OCI-LY7 (cell line): Measurements from ENCODE around the gene RFPL1. TPM values are rescaled to one million over a fixed set of nuclear protein-coding genes. Genes with fewer than 3 reads are reported as not detected.

Source experiments
- BruUV-seq: library from RNA; stranded (reverse); fragments of 400-500 nt; replicated peaks from 2 replicates; lab custom pipeline; 2021; lab: Mats Ljungman, UMichigan
- CTCF ChIA-PET: fragments of 300-600 bp; sonication (Branson Sonifier 250); formaldehyde crosslinking; loops from one replicate; lab custom pipeline; 2022; ENCODE audit warnings: antibody characterized with exemption; ENCODE audit not compliant: unreplicated experiment; lab: Charles Lee
- POLR2A ChIA-PET: fragments of 300-600 bp; sonication (Branson Sonifier 250); formaldehyde crosslinking; loops from one replicate; lab custom pipeline; 2022; ENCODE audit warnings: antibody characterized with exemption; lab: Charles Lee
- DNase-seq: peaks from one replicate; pipeline ENCODE4 v3.0.0-alpha.2; 2015; ENCODE audit warnings: low spot score
- H2AFZ ChIP-seq: fragments of 200-600 bp; sonication (generic), shearing (Covaris generic); 2 replicates; pipeline ENCODE4 v1.6.1; 2014; ENCODE audit warnings: mild to moderate bottlenecking, antibody characterized with exemption, low read length, moderate library complexity
- H3K27ac ChIP-seq: fragments of 200-600 bp; sonication (generic); 2 replicates; pipeline ENCODE4 v1.5.1; 2014; ENCODE audit warnings: mixed run types, low read depth, mild to moderate bottlenecking, moderate library complexity, low read length, inconsistent platforms; ENCODE audit not compliant: poor library complexity, severe bottlenecking
- H3K36me3 ChIP-seq: fragments of 200-600 bp; sonication (generic); 2 replicates; pipeline ENCODE4 v1.6.1; 2014; ENCODE audit warnings: mild to moderate bottlenecking, antibody characterized with exemption, low read length, moderate library complexity, mixed read lengths; ENCODE audit not compliant: insufficient read depth
- H3K4me1 ChIP-seq: fragments of 200-600 bp; sonication (generic); 2 replicates; pipeline ENCODE4 v1.5.1; 2014; ENCODE audit warnings: mild to moderate bottlenecking, low read length; ENCODE audit not compliant: insufficient read depth, poor library complexity, severe bottlenecking
- H3K4me2 ChIP-seq: fragments of 200-600 bp; sonication (generic); 2 replicates; pipeline ENCODE4 v1.6.1; 2014; ENCODE audit warnings: mild to moderate bottlenecking, low read length
- H3K4me3 ChIP-seq: fragments of 200-600 bp; sonication (generic); 2 replicates; pipeline ENCODE4 v1.5.1; 2014; ENCODE audit warnings: mild to moderate bottlenecking, low read depth, low read length; ENCODE audit not compliant: poor library complexity, severe bottlenecking
- H3K79me2 ChIP-seq: fragments of 200-600 bp; sonication (generic); 2 replicates; pipeline ENCODE4 v1.6.1; 2016; ENCODE audit warnings: low read depth, mild to moderate bottlenecking, low read length, moderate library complexity, mixed read lengths; ENCODE audit not compliant: insufficient read depth
- H3K9me2 ChIP-seq: fragments of 200-600 bp; sonication (generic); 2 replicates; pipeline ENCODE4 v1.6.1; 2016; ENCODE audit warnings: mild to moderate bottlenecking, low read length, mixed read lengths; ENCODE audit not compliant: insufficient read depth
- H3K9me3 ChIP-seq: fragments of 200-600 bp; sonication (generic); 2 replicates; pipeline ENCODE4 v1.6.1; 2014; ENCODE audit warnings: mild to moderate bottlenecking, mixed run types, low read length, mixed read lengths
- H4K20me1 ChIP-seq: fragments of 200-600 bp; sonication (generic); 2 replicates; pipeline ENCODE4 v1.6.1; 2014; ENCODE audit warnings: mild to moderate bottlenecking, antibody characterized with exemption, low read length, moderate library complexity, mixed read lengths; ENCODE audit not compliant: insufficient read depth
- EZH2phosphoT487 ChIP-seq: fragments of 200-600 bp; sonication (generic); IDR thresholded peaks from 2 replicates; pipeline ENCODE4 v1.6.1; 2018; ENCODE audit warnings: low read depth, borderline replicate concordance, mild to moderate bottlenecking, mixed run types, antibody characterized with exemption, low read length, moderate library complexity, mixed read lengths
- intact Hi-C: fragments of 100-400 bp; cut with micrococcal nuclease; formaldehyde crosslinking; loops from one replicate; pipeline ENCODE4 v1.10.0; 2022; ENCODE audit not compliant: unreplicated experiment
- total RNA-seq, 2 experiments: library from RNA; depleted of rRNA in 1 of 2; stranded (reverse); fragments of >200 nt in 1 of 2; shearing (Covaris generic) in 1 of 2; gene quantifications; 2 replicates each; pipeline ENCODE4 v1.2.3, GENCODE V29; 2014 to 2022
- TF ChIP-seq, protein P1 (sequence below): fragments of 200-600 bp; sonication (generic); conservative IDR thresholded peaks from 2 replicates; pipeline ENCODE4 v1.5.1; 2014; ENCODE audit warnings: mild to moderate bottlenecking, antibody characterized with exemption, low read length, moderate library complexity, mixed read lengths

The RFPL1 gene
- total RNA-seq, 2 experiments from 2014 or later: not detected

DNA sequence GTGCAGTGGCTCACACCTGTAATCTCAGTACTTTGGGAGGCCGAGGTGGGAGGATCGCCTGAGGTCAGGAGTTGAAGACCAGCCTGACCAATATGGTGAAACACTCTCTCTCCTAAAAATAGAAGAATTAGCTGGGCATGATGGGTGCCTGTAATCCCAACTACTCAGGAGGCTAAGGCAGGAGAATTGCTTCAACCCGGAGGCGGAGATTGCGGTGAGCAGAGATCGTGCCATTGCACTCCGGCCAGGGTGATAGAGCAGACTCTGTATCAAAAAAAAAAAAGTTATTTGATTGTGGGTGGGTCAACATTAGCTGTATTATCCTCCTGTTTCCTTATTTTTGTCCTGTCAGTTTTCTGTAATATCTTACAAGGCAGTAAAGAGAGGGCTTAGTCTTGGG is 11.9 kb upstream of the RFPL1 start:
- no peaks in the 10 kb centered on the region for H3K9me2 ChIP-seq
- no peaks in the 10 kb centered on the region for H3K79me2 ChIP-seq
- H2AFZ ChIP-seq: no peak overlapping the region
- no peak overlapping the region for H3K4me3 ChIP-seq
- no peak for DNase-seq
- ChIA-PET POLR2A (no interaction called here), CTCF (no interaction called here)
- no peaks in the 10 kb centered on the region for H4K20me1 ChIP-seq
- no peaks in the 10 kb centered on the region for H3K36me3 ChIP-seq
- no peak overlapping the region for H3K27ac ChIP-seq
- intact Hi-C loops: no loop called here
- TF ChIP-seq, protein P1, sequence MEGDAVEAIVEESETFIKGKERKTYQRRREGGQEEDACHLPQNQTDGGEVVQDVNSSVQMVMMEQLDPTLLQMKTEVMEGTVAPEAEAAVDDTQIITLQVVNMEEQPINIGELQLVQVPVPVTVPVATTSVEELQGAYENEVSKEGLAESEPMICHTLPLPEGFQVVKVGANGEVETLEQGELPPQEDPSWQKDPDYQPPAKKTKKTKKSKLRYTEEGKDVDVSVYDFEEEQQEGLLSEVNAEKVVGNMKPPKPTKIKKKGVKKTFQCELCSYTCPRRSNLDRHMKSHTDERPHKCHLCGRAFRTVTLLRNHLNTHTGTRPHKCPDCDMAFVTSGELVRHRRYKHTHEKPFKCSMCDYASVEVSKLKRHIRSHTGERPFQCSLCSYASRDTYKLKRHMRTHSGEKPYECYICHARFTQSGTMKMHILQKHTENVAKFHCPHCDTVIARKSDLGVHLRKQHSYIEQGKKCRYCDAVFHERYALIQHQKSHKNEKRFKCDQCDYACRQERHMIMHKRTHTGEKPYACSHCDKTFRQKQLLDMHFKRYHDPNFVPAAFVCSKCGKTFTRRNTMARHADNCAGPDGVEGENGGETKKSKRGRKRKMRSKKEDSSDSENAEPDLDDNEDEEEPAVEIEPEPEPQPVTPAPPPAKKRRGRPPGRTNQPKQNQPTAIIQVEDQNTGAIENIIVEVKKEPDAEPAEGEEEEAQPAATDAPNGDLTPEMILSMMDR: no peak
- TF ChIP-seq EZH2phosphoT487: no peak
- H3K9me3 ChIP-seq: no peaks in the 10 kb centered on the region
- BruUV-seq: no TSS peak
- H3K4me1 ChIP-seq: no peaks in the 10 kb centered on the region
- H3K4me2 ChIP-seq: no peak overlapping the region

- Histone ChIP-seq H3K9me2 (no peaks in the 10 kb centered on the region), H3K4me1 (no peaks in the 10 kb centered on the region), H3K36me3 (no peaks in the 10 kb centered on the region), H3K4me3 (no peak overlapping the region), H3K4me2 (no peak overlapping the region), H2AFZ (no peak overlapping the region), H3K27ac (no peak overlapping the region), H3K79me2 (no peaks in the 10 kb centered on the region), H4K20me1 (no peaks in the 10 kb centered on the region), H3K9me3 (no peaks in the 10 kb centered on the region)
- ChIA-PET CTCF (no interaction called here), POLR2A (interaction anchor here (0.5 kb wide), 1 partner anchor 200 kb away, joined by 3 read pairs; no protein-coding TSS in a partner anchor)
- no peak for DNase-seq
- BruUV-seq: no TSS peak
- TF ChIP-seq, protein P1: no peak
- TF ChIP-seq EZH2phosphoT487: no peak
- intact Hi-C loops: no loop called here
Observed at GRCh38 chr22:29427176-29427760, 11.1 kb upstream of the RFPL1 start.

GRCh38 chr22:29431986-29432385 is 6.4 kb upstream of the RFPL1 start:
- no peak for TF ChIP-seq EZH2phosphoT487
- TF ChIP-seq, protein P1: no peak
- Histone ChIP-seq H4K20me1 (no peaks in the 10 kb centered on the region), H3K36me3 (no peaks in the 10 kb centered on the region), H3K9me3 (no peaks in the 10 kb centered on the region), H3K27ac (no peak overlapping the region), H2AFZ (no peak overlapping the region), H3K4me1 (no peaks in the 10 kb centered on the region), H3K9me2 (no peaks in the 10 kb centered on the region), H3K4me3 (no peak overlapping the region), H3K79me2 (no peaks in the 10 kb centered on the region), H3K4me2 (no peak overlapping the region)
- intact Hi-C loops: no loop called here
- POLR2A ChIA-PET: interaction anchor here (0.6 kb wide), 1 partner anchor 431 kb away, joined by 9 read pairs; no protein-coding TSS in a partner anchor
- no TSS peak for BruUV-seq
- CTCF ChIA-PET: no interaction called here
- DNase-seq: no peak
